Neural cell (in vitro differentiated cells): ENCODE data around the gene TEKT2. TPM values are rescaled to one million over a fixed set of nuclear protein-coding genes. Genes with fewer than 3 reads are reported as not detected.

ENCODE experiments used
- H2AFZ ChIP-seq: fragments of 200-600, 300-800 bp; sonication (generic), shearing (Covaris generic); 2 replicates; pipeline ENCODE4 v1.6.0; 2014; ENCODE audit warnings: low read depth, mild to moderate bottlenecking, antibody characterized with exemption, low read length, moderate library complexity
- H3F3A ChIP-seq: fragments of 200-600 bp; shearing (Covaris generic); 2 replicates; pipeline ENCODE4 v1.6.1; 2016; ENCODE audit warnings: mild to moderate bottlenecking, moderate library complexity, mixed read lengths, antibody characterized with exemption, low read length; ENCODE audit not compliant: insufficient read depth, poor library complexity, severe bottlenecking
- H3K27ac ChIP-seq: fragments of 200-600, 300-800 bp; sonication (generic), shearing (Covaris generic); 2 replicates; pipeline ENCODE4 v1.5.1; 2014; ENCODE audit warnings: mild to moderate bottlenecking, low read length, moderate library complexity
- H3K27me3 ChIP-seq: fragments of 300-800, 200-600 bp; sonication (generic), shearing (Covaris generic); 2 replicates; pipeline ENCODE4 v1.6.0; 2014; ENCODE audit warnings: mild to moderate bottlenecking, low read depth, low read length, moderate library complexity; ENCODE audit not compliant: insufficient read depth
- H3K36me3 ChIP-seq: fragments of 300-800, 200-600 bp; sonication (generic), shearing (Covaris generic); 2 replicates; pipeline ENCODE4 v1.5.1; 2014; ENCODE audit warnings: mild to moderate bottlenecking, antibody characterized with exemption, low read length, moderate library complexity; ENCODE audit not compliant: insufficient read depth
- H3K4me2 ChIP-seq: fragments of 300-800, 200-600 bp; sonication (generic), shearing (Covaris generic); 2 replicates; pipeline ENCODE4 v1.6.0; 2014; ENCODE audit warnings: mild to moderate bottlenecking, low read length
- H3K4me3 ChIP-seq: fragments of 300-800, 200-600 bp; sonication (generic), shearing (Covaris generic); 2 replicates; pipeline ENCODE4 v1.5.1; 2014; ENCODE audit warnings: mild to moderate bottlenecking, low read length, moderate library complexity
- H3K79me2 ChIP-seq: fragments of 200-600 bp; shearing (Covaris generic); replicated peaks from 2 replicates; pipeline ENCODE4 v1.6.0; 2014; ENCODE audit warnings: mild to moderate bottlenecking, low read length, moderate library complexity; ENCODE audit not compliant: insufficient read depth
- H3K9ac ChIP-seq: fragments of 300-800, 200-600 bp; sonication (generic), shearing (Covaris generic); 2 replicates; pipeline ENCODE4 v1.6.1; 2016; ENCODE audit warnings: mild to moderate bottlenecking, low read length, mixed read lengths
- H3K9me2 ChIP-seq: fragments of 200-600 bp; shearing (Covaris generic); 2 replicates; pipeline ENCODE4 v1.6.1; 2016; ENCODE audit warnings: mild to moderate bottlenecking, low read length, mixed read lengths; ENCODE audit not compliant: insufficient read depth
- H3K9me3 ChIP-seq: fragments of 200-600, 300-800 bp; sonication (generic), shearing (Covaris generic); 2 replicates; pipeline ENCODE4 v1.6.1; 2016; ENCODE audit warnings: mild to moderate bottlenecking, mixed run types, low read length, moderate library complexity, mixed read lengths
- H4K20me1 ChIP-seq: fragments of 200-600 bp; shearing (Covaris generic); 2 replicates; pipeline ENCODE4 v1.6.1; 2016; ENCODE audit warnings: mild to moderate bottlenecking, mixed run types; ENCODE audit not compliant: insufficient read depth
- CTCF ChIP-seq: fragments of 450-650 bp; IDR thresholded peaks from 2 replicates; pipeline ENCODE4 v1.5.1; 2014; ENCODE audit warnings: antibody characterized with exemption, mild to moderate bottlenecking, moderate library complexity; ENCODE audit not compliant: poor library complexity, severe bottlenecking
- EZH2 ChIP-seq: fragments of 200-600, 300-800 bp; shearing (Covaris generic), sonication (generic); IDR thresholded peaks from 2 replicates; pipeline ENCODE4 v1.6.1; 2014; ENCODE audit warnings: antibody characterized with exemption, low read length, borderline replicate concordance, mild to moderate bottlenecking; ENCODE audit not compliant: insufficient read depth, poor library complexity, severe bottlenecking
- MXI1 ChIP-seq: fragments of 450-650 bp; conservative IDR thresholded peaks from 2 replicates; pipeline ENCODE4 v1.6.1; 2014; ENCODE audit warnings: antibody characterized with exemption, mild to moderate bottlenecking; ENCODE audit not compliant: poor library complexity, severe bottlenecking
- POLR2AphosphoS5 ChIP-seq: IDR thresholded peaks from 2 replicates; pipeline ENCODE4 v1.6.1; 2012
- RAD21 ChIP-seq: fragments of 450-650 bp; conservative IDR thresholded peaks from 2 replicates; pipeline ENCODE4 v1.6.1; 2014; ENCODE audit warnings: antibody characterized with exemption, mild to moderate bottlenecking, moderate library complexity
- REST ChIP-seq: IDR thresholded peaks from 2 replicates; pipeline ENCODE4 v1.6.1; 2012; ENCODE audit warnings: borderline replicate concordance
- SMC3 ChIP-seq: fragments of 450-650 bp; conservative IDR thresholded peaks from 2 replicates; pipeline ENCODE4 v1.6.1; 2014; ENCODE audit warnings: antibody characterized with exemption, mild to moderate bottlenecking, moderate library complexity; ENCODE audit not compliant: poor library complexity
- TAF1 ChIP-seq: IDR thresholded peaks from 2 replicates; pipeline ENCODE4 v1.6.1; 2012; ENCODE audit warnings: low read depth
- polyA plus RNA-seq: library from polyadenylated mRNA; depleted of rRNA; stranded (reverse); fragments of >200 nt; gene quantifications from 2 replicates; pipeline ENCODE4 v1.2.3, GENCODE V29; 2014

The TEKT2 gene
- polyA plus RNA-seq, 1 donor from 2014 or later: 32.1 TPM

GRCh38 chr1:36091141-36091540 lies 7.2 kb downstream of the TEKT2 start:
- H3K4me3 ChIP-seq: no peak overlapping the region
- no peak for TF ChIP-seq EZH2
- H3K4me2 ChIP-seq: no peak overlapping the region
- H3K36me3 ChIP-seq: no peaks in the 10 kb centered on the region
- no peak overlapping the region for H3K27ac ChIP-seq
- H3K9me2 ChIP-seq: no peaks in the 10 kb centered on the region
- no peak overlapping the region for H3K9ac ChIP-seq
- peaks cover 16% of the 10 kb centered on the region for H3K79me2 ChIP-seq
- H4K20me1 ChIP-seq: no peaks in the 10 kb centered on the region
- no peaks in the 10 kb centered on the region for H3F3A ChIP-seq
- no peak overlapping the region for H2AFZ ChIP-seq
- H3K27me3 ChIP-seq: no peaks in the 10 kb centered on the region
- H3K9me3 ChIP-seq: no peaks in the 10 kb centered on the region

- no peak overlapping the region for H3K27ac ChIP-seq
- H3K36me3 ChIP-seq: no peaks in the 10 kb centered on the region
Measured at GRCh38 chr1:36091698-36092097, 7.8 kb downstream of the TEKT2 start.

More at GRCh38 chr1:36091698-36092097, 7.8 kb downstream of the TEKT2 start:
- Histone ChIP-seq H3F3A (no peaks in the 10 kb centered on the region), H3K4me2 (no peak overlapping the region), H3K9ac (no peak overlapping the region), H4K20me1 (no peaks in the 10 kb centered on the region), H3K79me2 (peaks cover 16% of the 10 kb centered on the region), H3K9me3 (no peaks in the 10 kb centered on the region), H3K27me3 (no peaks in the 10 kb centered on the region), H3K9me2 (no peaks in the 10 kb centered on the region), H3K4me3 (no peak overlapping the region), H2AFZ (no peak overlapping the region)
- no peak for TF ChIP-seq REST
- no peak for TF ChIP-seq SMC3
- TF ChIP-seq POLR2AphosphoS5: no peak
- no peak for TF ChIP-seq RAD21
- TF ChIP-seq TAF1: no peak
- TF ChIP-seq CTCF: no peak
- no peak for TF ChIP-seq MXI1
- no peak for TF ChIP-seq EZH2
